GM19324 (cell line): ENCODE measurements around the gene NEXN.

ENCODE experiments used
- ATAC-seq: cut with Tn5 transposase; IDR thresholded peaks from one replicate; pipeline ENCODE4 v1.9.1; 2021; ENCODE audit warnings: mild to moderate bottlenecking, moderate library complexity; ENCODE audit not compliant: unreplicated experiment, low FRiP score

Gene NEXN

DNA sequence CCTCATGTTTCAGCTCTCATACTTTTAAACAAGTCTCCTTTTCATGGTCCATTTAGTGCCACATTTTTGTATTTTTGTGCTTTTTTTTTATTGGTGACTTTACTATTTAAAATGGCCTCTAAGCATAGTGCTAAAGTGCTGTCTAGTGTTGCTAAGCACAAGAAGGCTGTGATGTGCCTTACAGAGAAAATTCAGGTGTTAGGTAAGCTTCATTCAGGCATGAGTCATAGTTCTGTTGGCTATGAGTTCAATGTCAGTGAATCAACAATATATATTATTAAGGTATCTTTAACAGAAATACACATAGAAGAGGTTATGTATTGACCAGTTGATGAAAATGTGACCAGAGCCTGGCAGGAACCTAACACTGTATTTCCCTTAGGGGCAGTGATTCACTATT is 103.2 kb downstream of the NEXN start:
- no peak for ATAC-seq
